Measurements from ENCODE around the gene TDRD15. TPM values are rescaled to one million over a fixed set of nuclear protein-coding genes. Genes with fewer than 3 reads are reported as not detected.

The TDRD15 gene
- total RNA-seq, 1 donor from 2014 or later, result not detected

GRCh38 chr2:21155365-21156136 lies 31.8 kb downstream of the TDRD15 start:
- TF ChIP-seq CTCF (IDR thresholded peaks at IDR 0.05), result no peak
- Histone ChIP-seq H3K36me3 (no peaks in the 10 kb centered on the region), H3K9me3 (no peaks in the 10 kb centered on the region), H3K4me3 (no peak overlapping the region), H3K27ac (no peak overlapping the region), H3K27me3 (no peaks in the 10 kb centered on the region), H3K4me1 (no peaks in the 10 kb centered on the region)
- DNase-seq (ENCODE audit: low spot score in 2 of 2), result no peak
- intact Hi-C loops (cut with DNase I), result no loop called here

GRCh38 chr2:21161122-21161521 lies 37.4 kb downstream of the TDRD15 start:
- H3K27me3 ChIP-seq, result no peaks in the 10 kb centered on the region
- DNase-seq (ENCODE audit: low spot score in 2 of 2), result no peak

GRCh38 chr2:21161832-21162614 lies 38.3 kb downstream of the TDRD15 start:
- Histone ChIP-seq H3K36me3 (no peaks in the 10 kb centered on the region), H3K4me3 (no peak overlapping the region)
- intact Hi-C loops (cut with DNase I), result loop anchor here (5.0 kb wide), 1 partner anchor 120 kb away; the partner anchor contains the start of gene APOB

More at GRCh38 chr2:21161122-21161521, 37.4 kb downstream of the TDRD15 start:
- no peak overlapping the region for H3K4me3 ChIP-seq
- H3K36me3 ChIP-seq, result no peaks in the 10 kb centered on the region
- H3K9me3 ChIP-seq, result no peaks in the 10 kb centered on the region
- TF ChIP-seq CTCF (IDR thresholded peaks at IDR 0.05), result no peak
- no peak overlapping the region for H3K27ac ChIP-seq
- H3K4me1 ChIP-seq, result no peaks in the 10 kb centered on the region
- intact Hi-C loops (cut with DNase I), result loop anchor here (5.0 kb wide), 1 partner anchor 119 kb away; the partner anchor contains the start of gene APOB

GRCh38 chr2:21162615-21162878 lies 38.8 kb downstream of the TDRD15 start:
- Histone ChIP-seq H3K4me1 (no peaks in the 10 kb centered on the region), H3K36me3 (no peaks in the 10 kb centered on the region), H3K4me3 (no peak overlapping the region), H3K9me3 (no peaks in the 10 kb centered on the region), H3K27ac (no peak overlapping the region), H3K27me3 (no peaks in the 10 kb centered on the region)
- intact Hi-C loops (cut with DNase I), result loop anchor here (5.0 kb wide), 1 partner anchor 120 kb away; the partner anchor contains the start of gene APOB
- TF ChIP-seq CTCF (IDR thresholded peaks at IDR 0.05), result no peak
- no peak for DNase-seq (ENCODE audit: low spot score in 2 of 2)

More at GRCh38 chr2:21161832-21162614, 38.3 kb downstream of the TDRD15 start:
- Histone ChIP-seq H3K9me3 (no peaks in the 10 kb centered on the region), H3K4me1 (no peaks in the 10 kb centered on the region), H3K27ac (no peak overlapping the region), H3K27me3 (no peaks in the 10 kb centered on the region)
- DNase-seq (ENCODE audit: low spot score in 2 of 2), result no peak
- no peak for TF ChIP-seq CTCF (IDR thresholded peaks at IDR 0.05)

- no peak for DNase-seq (ENCODE audit: low spot score in 2 of 2)
Observed at GRCh38 chr2:21163213-21163612, 39.4 kb downstream of the TDRD15 start.

More at GRCh38 chr2:21163213-21163612, 39.4 kb downstream of the TDRD15 start:
- Histone ChIP-seq H3K4me1 (no peaks in the 10 kb centered on the region), H3K27ac (no peak overlapping the region), H3K4me3 (no peak overlapping the region), H3K9me3 (no peaks in the 10 kb centered on the region), H3K36me3 (no peaks in the 10 kb centered on the region), H3K27me3 (no peaks in the 10 kb centered on the region)
- no peak for TF ChIP-seq CTCF (IDR thresholded peaks at IDR 0.05)
- intact Hi-C loops (cut with DNase I), result loop anchor here (5.0 kb wide), 1 partner anchor 121 kb away; the partner anchor contains the start of gene APOB

Data from ascending aorta (tissue), 2 donors.